PFSK-1 (cell line): ENCODE results near the gene CEP57L1.

Source experiments
- FOXP2 ChIP-seq: optimal IDR thresholded peaks from 2 replicates; pipeline ENCODE3; 2011; ENCODE audit warnings: borderline replicate concordance, control low read depth, inconsistent platforms; ENCODE audit not compliant: insufficient read depth; ENCODE audit errors: extremely low read length, extremely low read depth
- POLR2AphosphoS5 ChIP-seq: IDR thresholded peaks from 2 replicates; pipeline ENCODE4 v1.6.1; 2012; ENCODE audit warnings: low read depth, mild to moderate bottlenecking, control low read depth, low read length, moderate library complexity
- REST ChIP-seq, 2 experiments: IDR thresholded peaks; 2 replicates each; pipeline versions ENCODE4 v1.6.1 to v1.8.0; 2011 to 2012; ENCODE audit warnings: low read depth in 2 of 2, low read length in 2 of 2, control low read depth in 1 of 2, inconsistent platforms in 1 of 2, mild to moderate bottlenecking in 1 of 2, moderate library complexity in 1 of 2; ENCODE audit not compliant: insufficient read depth in 1 of 2
- SIN3A ChIP-seq: IDR thresholded peaks from 2 replicates; pipeline ENCODE4 v1.6.1; 2012; ENCODE audit warnings: mild to moderate bottlenecking, low read length, moderate library complexity, borderline replicate concordance; ENCODE audit not compliant: insufficient read depth
- TAF1 ChIP-seq: IDR thresholded peaks from 2 replicates; pipeline ENCODE4 v1.6.1; 2012; ENCODE audit warnings: low read length, control low read depth, borderline replicate concordance; ENCODE audit not compliant: insufficient read depth

- no peak for TF ChIP-seq POLR2AphosphoS5
- TF ChIP-seq TAF1, result no peak
- TF ChIP-seq REST (IDR thresholded peaks at IDR 0.05; ENCODE audit: insufficient read depth in 1 of 2, low read depth in 2 of 2, low read length in 2 of 2), result no peak
- no peak for TF ChIP-seq SIN3A
- TF ChIP-seq FOXP2, result no peak
Observed at GRCh38 chr6:109125504-109125903, 30.2 kb downstream of the CEP57L1 start.
